Measurements from ENCODE around the gene PIF1. TPM values are rescaled to one million over a fixed set of nuclear protein-coding genes. Genes with fewer than 3 reads are reported as not detected.

The PIF1 gene
- total RNA-seq, 1 donor from 2014 or later: 30.5 TPM

GRCh38 chr15:64851503-64851840 lies 26.0 kb upstream of the PIF1 start:
- Mint-ChIP-seq H3K27ac (peak overlapping the region; percentile 57), H3K4me3 (no peak overlapping the region), H3K9me3 (no peaks in the 10 kb centered on the region), H3K36me3 (peaks cover 19% of the 10 kb centered on the region), H3K27me3 (no peaks in the 10 kb centered on the region), H3K4me1 (ENCODE audit: unreplicated experiment) (peaks cover 28% of the 10 kb centered on the region)
- no peak for TF ChIP-seq CTCF (conservative IDR thresholded peaks at IDR 0.05)
- no peak for DNase-seq (ENCODE audit: extremely low spot score, unreplicated experiment)

GRCh38 chr15:64850778-64851502 lies 25.5 kb upstream of the PIF1 start:
- Mint-ChIP-seq H3K9me3 (no peaks in the 10 kb centered on the region), H3K4me3 (no peak overlapping the region), H3K27me3 (no peaks in the 10 kb centered on the region), H3K36me3 (peaks cover 19% of the 10 kb centered on the region), H3K27ac (peak overlapping the region; percentile 57), H3K4me1 (ENCODE audit: unreplicated experiment) (peaks cover 23% of the 10 kb centered on the region)
- DNase-seq (ENCODE audit: extremely low spot score, unreplicated experiment): no peak
- no peak for TF ChIP-seq CTCF (conservative IDR thresholded peaks at IDR 0.05)

- H3K4me3 Mint-ChIP-seq: no peak overlapping the region
- no peak overlapping the region for H3K27ac Mint-ChIP-seq
- peaks cover 16% of the 10 kb centered on the region for H3K36me3 Mint-ChIP-seq
- peaks cover 40% of the 10 kb centered on the region for H3K4me1 Mint-ChIP-seq (ENCODE audit: unreplicated experiment)
- no peak for DNase-seq (ENCODE audit: extremely low spot score, unreplicated experiment)
- no peak for TF ChIP-seq CTCF (conservative IDR thresholded peaks at IDR 0.05)
- H3K9me3 Mint-ChIP-seq: no peaks in the 10 kb centered on the region
- no peaks in the 10 kb centered on the region for H3K27me3 Mint-ChIP-seq
Measured at GRCh38 chr15:64847876-64848716, 22.6 kb upstream of the PIF1 start.

GRCh38 chr15:64847448-64847847 lies 22.0 kb upstream of the PIF1 start:
- Mint-ChIP-seq H3K4me3 (no peak overlapping the region), H3K9me3 (no peaks in the 10 kb centered on the region), H3K4me1 (ENCODE audit: unreplicated experiment) (peaks cover 43% of the 10 kb centered on the region), H3K27ac (no peak overlapping the region), H3K27me3 (no peaks in the 10 kb centered on the region), H3K36me3 (peaks cover 16% of the 10 kb centered on the region)
- no peak for DNase-seq (ENCODE audit: extremely low spot score, unreplicated experiment)
- TF ChIP-seq CTCF (conservative IDR thresholded peaks at IDR 0.05): no peak

- peaks cover 42% of the 10 kb centered on the region for H3K4me1 Mint-ChIP-seq (ENCODE audit: unreplicated experiment)
- no peak overlapping the region for H3K27ac Mint-ChIP-seq
- no peak for DNase-seq (ENCODE audit: extremely low spot score, unreplicated experiment)
- no peaks in the 10 kb centered on the region for H3K27me3 Mint-ChIP-seq
- no peaks in the 10 kb centered on the region for H3K9me3 Mint-ChIP-seq
- peaks cover 13% of the 10 kb centered on the region for H3K36me3 Mint-ChIP-seq
- TF ChIP-seq CTCF (conservative IDR thresholded peaks at IDR 0.05): no peak
- H3K4me3 Mint-ChIP-seq: no peak overlapping the region
Measured at GRCh38 chr15:64847016-64847415, 21.6 kb upstream of the PIF1 start.

All from type B pancreatic cell (in vitro differentiated cells).